Activated CD4-positive, CD25-positive, alpha-beta regulatory T cell treated with anti-CD3 and anti-CD28 coated beads, Interleukin-2, amount 50 U/mL, for 24 hours (primary cell): Measurements from ENCODE around the gene ANXA2.
"Not testable (repeated sequence)": the region's sequence is repeated elsewhere in the genome, so short reads cannot be mapped to it uniquely, and the experiment has no call there.

Experiments
- ATAC-seq, 2 donors: fragments of 150-1000 bp; cut with Tn5 transposase; one replicate each; pipeline ENCODE4 v1.10.0; 2021; ENCODE audit warnings: mild to moderate bottlenecking in 1 of 2, moderate library complexity in 1 of 2

ANXA2 gene

DNA sequence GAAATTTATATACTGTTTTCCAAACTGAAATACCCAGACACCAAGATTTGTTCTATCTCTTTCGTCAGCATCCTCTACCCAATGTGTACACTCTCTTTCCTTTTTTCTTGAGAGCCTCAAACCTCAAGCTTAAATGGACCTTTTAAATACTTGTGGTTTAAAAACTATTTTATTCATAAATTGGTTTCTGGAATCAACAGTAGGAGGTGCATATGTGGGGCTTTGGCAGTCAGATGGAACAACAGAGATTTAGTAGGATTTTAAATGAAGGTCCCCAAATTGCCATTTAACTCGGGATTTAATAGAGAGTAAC, 33.2 kb downstream of the ANXA2 start:
- ATAC-seq: no peak

DNA sequence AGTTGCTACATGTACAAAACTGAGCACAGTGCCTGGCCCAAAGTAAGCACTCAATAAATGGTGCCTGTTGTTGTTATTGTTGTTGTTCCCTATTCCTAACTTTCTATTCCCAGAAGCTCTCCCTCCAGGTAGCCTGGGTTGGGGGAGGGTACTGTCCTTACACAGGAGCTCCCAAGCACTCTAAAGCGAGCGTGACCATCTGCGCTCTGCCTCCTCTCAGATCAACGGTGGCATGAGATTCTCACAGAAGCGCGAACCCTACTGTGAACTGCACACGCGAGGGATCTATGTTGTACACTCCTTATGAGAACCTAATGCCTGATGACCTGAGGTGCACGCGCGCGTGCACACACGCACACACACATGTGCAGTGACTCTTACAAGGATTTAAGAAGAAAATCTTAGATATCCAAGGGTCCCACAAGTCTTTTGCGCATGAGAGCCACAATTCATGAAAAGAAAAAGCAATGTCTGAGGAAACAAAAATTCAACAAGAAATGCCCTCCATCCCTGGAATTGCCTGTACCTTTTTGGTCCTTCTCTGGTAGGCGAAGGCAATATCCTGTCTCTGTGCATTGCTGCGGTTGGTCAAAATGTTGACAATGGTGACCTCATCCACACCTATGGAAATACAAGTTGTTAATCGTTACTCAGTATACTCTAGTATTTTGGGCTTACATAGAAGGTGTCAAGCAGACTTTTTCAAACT, 33.7 kb downstream of the ANXA2 start:
- no peak for ATAC-seq

- no peak for ATAC-seq
Measured at GRCh38 chr15:60363087-60363549, 34.7 kb downstream of the ANXA2 start.

- ATAC-seq: peak; percentile 96 to 99
Measured at GRCh38 chr15:60362321-60363086, 35.3 kb downstream of the ANXA2 start.

DNA sequence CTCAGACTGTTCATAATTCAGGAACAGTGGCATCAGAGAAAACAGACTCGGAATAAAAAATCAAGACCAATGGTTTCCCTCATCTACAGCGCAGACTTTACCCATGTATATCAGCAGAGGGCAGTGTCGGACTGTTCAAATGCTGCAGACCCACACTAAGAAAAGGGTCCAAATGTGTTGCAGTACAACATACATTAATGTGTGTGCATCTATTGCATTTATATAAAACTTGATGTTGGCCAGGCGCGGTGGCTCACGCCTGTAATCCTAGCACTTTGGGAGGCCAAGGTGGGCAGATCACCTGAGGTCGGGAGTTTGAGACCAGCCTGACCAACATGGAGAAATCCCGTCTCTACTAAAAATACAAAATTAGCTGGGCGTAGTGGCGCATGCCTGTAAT, 38.0 kb downstream of the ANXA2 start:
- not testable (repeated sequence) for ATAC-seq

DNA sequence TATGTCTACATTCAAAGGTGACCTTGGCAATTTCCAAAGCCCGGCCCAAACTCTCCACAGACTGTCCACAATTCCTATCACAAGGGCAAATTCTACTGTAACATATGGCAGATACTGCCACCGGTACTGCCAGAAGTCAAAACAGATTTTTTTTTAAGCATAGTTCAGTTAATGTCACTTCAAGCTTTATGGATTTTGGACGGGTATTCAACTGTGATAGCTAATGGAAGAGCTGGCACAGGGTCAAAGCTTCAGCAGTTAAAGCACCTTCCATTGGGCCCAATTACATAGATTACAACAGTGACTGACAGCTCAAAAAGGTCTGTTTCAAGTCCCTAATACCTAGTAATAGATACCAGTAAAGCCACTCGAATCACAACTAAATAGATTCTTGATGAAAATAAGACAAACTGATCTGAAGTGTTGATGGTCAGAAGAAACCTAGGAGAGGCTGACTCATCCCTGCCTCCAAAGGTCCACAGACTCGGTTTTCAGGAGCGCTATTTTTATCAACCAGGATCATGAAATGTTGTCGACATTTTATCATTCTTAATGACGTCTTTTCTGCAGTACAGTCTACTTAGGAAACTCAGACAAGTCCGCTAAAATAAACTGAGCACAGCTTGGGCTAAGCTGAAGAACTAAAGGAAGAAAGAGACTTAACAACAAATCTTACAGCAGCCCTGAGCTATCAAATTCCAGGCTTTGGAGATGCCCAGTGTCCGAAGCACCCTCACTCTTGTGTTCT, 38.7 kb downstream of the ANXA2 start:
- no peak for ATAC-seq

DNA sequence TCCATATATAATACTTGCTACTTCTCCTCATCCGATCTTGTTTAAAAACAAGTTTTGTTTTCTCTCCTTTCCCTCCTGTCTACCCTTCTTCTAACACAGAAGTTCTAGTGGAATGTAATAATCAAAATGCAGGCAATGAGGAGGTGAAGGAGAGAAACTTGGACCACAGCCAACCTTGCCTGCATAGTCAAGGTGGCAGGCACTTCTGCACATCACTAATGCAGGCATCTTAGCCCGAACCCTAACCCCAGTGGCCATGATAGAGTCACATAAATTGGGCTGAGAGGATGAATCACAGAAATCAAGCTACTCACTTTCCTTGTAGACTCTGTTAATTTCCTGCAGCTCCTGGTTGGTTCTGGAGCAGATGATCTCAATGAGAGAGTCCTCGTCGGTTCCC, 41.0 kb downstream of the ANXA2 start:
- no peak for ATAC-seq

GRCh38 chr15:60355148-60355857, 42.5 kb downstream of the ANXA2 start:
- no peak for ATAC-seq

DNA sequence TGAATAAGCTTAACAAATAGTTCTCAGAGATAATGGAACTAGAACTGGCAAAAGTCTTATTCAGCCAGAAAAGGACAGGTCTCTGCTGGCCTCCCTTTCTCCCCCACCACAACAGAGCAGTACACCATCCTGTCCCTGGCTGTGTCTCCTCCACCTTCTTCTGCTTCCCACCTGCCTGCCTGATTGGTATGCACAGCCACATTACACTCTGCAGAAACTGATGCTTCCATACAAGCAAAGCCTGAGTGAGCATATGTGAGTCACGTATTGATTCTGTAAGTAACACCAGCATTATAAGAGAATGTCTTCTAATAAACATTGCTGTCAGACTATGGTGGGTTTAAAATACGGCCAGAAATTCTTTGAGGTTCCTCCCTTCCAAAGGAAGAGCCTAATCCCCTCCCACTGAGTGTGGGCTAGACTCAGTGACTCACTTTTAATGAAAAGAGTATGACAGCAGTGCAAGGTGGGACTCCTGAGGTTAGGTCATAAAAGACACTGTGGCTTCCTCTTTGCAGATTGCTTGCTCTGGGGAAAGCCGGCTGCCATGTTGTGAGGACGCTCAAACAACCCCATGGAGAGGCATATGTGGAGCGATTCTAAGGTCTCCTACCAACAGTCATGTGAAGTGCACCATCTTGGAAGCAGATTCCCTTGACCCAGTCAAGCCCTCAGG, 44.4 kb downstream of the ANXA2 start:
- ATAC-seq: no peak

- no peak for ATAC-seq
Measured at GRCh38 chr15:60352525-60352924, 45.3 kb downstream of the ANXA2 start.

DNA sequence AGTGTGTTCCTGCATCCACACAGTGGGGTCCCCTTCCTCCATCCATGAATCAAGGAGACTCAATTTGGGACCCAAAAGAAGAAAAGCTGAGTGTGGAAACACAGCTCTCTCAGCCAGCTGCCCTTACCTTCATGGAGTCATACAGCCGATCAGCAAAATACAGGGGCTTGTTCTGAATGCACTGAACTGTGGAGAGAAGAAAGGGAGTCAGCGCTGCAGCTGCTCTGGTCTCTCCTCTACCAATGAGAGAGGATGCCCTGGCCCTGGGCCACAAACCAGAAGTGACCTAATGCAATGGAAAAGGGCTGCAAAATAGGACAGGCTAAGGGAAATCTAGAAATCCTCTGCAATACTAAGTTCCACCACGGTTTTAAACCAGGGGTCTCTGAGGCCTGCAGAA, 46.7 kb downstream of the ANXA2 start:
- ATAC-seq: no peak

- ATAC-seq: no peak
Measured at GRCh38 chr15:60350108-60350507, 47.7 kb downstream of the ANXA2 start.

DNA sequence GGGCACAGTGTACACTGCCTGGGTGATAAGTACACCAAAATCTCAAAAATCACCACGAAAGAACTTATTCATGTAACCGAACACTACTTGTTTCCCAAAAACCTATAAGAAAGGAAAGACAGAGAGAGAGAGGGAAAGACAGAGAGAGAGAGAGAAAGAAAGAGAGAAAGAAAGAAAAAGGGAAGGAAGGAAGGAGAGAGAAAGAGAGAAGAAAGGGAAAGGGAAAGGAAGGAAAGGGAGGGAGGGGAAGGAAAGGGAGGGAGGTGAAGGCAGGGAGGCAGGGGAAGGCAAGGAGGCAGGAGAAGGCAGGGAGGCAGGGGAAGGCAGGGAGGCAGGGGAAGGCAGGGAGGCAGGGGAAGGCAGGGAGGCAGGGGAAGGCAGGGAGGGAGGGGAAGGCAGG, 48.2 kb downstream of the ANXA2 start:
- no peak for ATAC-seq

DNA sequence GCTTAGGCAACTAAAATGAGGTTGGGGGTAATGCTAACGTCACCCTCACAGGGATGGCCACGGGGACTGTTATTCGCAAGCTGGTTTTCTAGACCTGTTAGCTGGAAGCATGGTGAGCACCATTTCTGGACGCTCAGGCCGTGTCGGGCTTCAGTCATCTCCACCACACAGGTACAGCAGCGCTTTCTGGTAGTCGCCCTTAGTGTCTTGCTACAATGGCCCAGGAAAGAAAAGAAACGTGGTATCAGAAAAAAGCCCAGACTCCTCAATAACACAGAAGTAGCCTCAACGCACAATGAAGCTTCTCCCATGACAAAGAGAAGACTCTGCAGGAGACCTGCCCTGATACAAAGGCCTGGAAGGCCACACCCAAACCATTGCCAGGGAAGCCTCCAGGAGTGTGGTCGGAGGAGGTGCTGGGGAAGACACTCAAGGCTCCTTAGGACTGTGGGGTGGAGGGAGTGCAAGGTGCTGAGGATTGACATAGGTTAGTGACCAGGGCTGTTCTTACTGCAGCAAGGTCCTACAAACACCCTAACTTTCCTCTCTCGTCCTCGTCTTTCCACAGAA, 50.2 kb downstream of the ANXA2 start:
- ATAC-seq: no peak

- ATAC-seq: no peak
Measured at GRCh38 chr15:60346653-60347052, 51.1 kb downstream of the ANXA2 start.

DNA sequence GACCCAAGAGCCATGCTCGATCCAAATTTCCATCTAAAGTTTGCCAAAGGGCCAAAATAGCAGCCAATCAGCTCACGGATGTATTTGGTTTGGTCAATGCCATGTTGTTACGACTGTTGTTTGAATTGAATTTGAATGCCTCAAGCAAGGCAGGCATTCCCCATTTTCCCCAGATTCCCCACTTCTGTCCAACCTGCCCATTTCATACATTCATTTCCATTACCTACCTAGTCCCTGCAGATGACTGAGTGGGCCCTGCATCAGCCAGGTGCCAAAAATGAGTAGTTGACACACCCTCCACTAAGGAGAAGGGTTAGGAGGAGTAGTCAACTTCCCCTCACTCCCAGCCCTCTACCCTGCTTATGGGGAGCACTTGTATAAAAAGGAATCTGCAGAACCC, 51.7 kb downstream of the ANXA2 start:
- ATAC-seq: no peak

- ATAC-seq: no peak
Measured at GRCh38 chr15:60345598-60345997, 52.2 kb downstream of the ANXA2 start.

GRCh38 chr15:60344987-60345386, 52.8 kb downstream of the ANXA2 start:
- ATAC-seq: no peak

DNA sequence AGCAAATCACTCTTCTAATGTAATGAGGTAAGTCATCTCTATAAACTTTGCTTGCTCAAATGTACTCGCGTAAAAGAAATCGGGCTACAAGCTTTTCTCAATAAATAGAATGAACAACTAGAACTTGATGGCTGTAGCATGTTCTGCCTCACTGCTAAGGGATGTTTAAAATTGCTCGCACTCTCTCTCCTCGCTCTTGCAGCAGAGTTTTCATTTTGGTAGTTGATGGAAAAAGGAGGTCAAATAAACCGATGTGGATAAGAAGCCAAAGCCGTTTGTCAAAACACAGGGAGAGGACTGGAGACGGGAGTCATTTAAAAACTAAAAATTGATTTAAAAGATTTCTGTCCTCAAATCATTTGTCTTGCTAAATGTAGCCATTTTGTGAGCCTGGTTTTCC, 53.3 kb downstream of the ANXA2 start:
- no peak for ATAC-seq

DNA sequence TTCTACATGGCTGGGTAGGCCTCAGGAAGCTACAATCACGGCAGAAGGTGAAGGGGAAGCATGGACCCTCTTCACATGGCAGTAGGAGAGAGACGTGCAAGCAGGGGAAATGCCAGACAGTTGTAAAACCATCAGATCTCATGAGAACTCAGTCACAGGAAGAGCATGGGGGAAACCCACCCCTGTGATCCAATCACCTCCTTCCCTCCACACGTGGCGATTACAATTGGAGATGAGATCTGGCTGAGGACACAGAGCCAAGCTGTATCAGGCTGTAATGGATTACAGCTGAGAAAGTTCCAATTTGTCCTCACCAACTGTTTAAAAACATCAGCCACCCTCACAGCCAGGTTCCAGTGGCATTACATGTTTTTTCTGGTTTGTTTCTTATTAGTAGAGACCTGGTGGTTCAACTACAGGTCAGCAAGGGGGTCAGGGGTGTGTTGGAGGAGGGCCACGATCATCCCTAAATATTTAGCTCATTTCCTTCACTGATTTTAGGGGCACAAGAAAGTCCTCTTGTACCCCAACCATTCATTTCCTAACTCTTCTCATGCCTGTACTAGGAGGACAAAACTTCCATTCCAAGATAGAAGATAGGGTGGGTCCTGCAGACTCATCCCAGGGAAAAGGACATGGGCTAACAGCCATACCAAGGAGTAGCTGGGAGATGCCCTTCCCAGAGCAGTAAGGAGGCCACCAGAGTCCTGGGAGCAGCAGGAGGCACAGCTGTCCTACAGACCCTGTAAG, 54.4 kb downstream of the ANXA2 start:
- ATAC-seq: peak in 1 of 2 donors; percentile 41

DNA sequence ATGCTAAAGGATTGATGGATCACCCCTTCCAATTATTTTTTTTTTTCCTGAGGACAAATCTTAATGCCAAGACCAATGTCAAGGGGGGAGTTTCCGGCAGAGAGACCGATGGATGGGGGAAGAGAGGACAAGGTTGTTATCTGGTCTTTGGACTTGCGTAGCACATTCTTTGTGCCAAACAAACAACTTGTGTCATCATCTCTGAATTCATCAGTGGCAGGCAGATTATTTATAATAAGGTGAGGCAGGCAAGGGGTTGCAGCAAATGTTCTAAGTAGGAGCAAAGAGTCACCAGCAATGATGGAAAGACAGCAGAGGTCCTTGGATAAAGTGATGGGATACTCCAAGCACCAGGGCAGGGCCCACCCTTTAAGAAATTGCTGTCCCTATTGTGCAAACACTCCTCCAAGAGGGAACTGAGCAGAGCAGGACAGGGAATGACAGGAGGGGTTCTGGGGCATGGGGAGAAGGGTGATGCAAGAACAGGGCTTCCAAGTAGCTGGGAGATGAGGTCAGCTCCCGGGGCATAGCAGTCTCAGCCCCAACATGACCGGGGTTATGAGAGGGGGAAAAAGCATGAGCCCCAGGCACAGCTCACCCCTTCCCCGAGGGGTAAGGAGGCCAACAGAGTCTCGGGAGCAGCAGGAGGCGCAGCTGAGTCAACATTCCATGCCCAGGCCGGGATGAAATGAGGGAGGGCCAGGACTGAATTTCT, 57.4 kb downstream of the ANXA2 start:
- ATAC-seq: no peak
